Prostate gland (tissue), 2 donors: ENCODE measurements around the gene EPYC.

Experiments used
- POLR2A ChIP-seq: fragments of 450-650 bp; IDR thresholded peaks from one replicate; pipeline ENCODE4 v1.6.1; 2016; ENCODE audit warnings: antibody characterized with exemption, mild to moderate bottlenecking
- POLR2AphosphoS5 ChIP-seq: sonication (generic); formaldehyde crosslinking; IDR thresholded peaks from one replicate; pipeline ENCODE4 v1.6.1; 2017; ENCODE audit warnings: antibody characterized with exemption
- TF ChIP-seq, protein P1 (sequence below), 4 experiments: fragments of 200-600 bp in 2 of 4; fragments of 450-650 bp in 2 of 4; sonication (generic) in 2 of 4; IDR thresholded peaks; 1 replicate in 3 of 4; 2 replicates in 1 of 4; pipeline ENCODE4 v1.5.1; 2016 to 2019; ENCODE audit warnings: antibody characterized with exemption in 4 of 4, mild to moderate bottlenecking in 2 of 4, moderate library complexity in 2 of 4

DNA sequence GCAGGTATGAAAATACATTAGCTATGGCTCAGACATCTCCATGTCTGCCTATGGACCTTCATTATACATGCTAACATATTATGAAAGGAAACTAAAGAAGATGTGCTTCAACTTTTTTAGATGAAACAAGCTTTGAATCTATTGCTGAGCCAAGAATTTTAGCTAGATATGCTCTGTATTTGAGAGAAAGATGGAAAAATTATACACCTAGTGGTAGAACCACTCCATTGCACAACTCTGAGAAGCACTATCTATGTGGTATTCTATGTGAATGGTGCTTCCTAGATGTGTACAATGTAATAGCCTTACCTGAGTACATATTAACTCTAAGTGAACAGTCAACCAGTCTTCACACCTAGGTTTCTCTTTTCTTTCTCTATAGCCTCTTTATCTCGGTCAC lies 17.3 kb downstream of the EPYC start:
- TF ChIP-seq, protein P1, sequence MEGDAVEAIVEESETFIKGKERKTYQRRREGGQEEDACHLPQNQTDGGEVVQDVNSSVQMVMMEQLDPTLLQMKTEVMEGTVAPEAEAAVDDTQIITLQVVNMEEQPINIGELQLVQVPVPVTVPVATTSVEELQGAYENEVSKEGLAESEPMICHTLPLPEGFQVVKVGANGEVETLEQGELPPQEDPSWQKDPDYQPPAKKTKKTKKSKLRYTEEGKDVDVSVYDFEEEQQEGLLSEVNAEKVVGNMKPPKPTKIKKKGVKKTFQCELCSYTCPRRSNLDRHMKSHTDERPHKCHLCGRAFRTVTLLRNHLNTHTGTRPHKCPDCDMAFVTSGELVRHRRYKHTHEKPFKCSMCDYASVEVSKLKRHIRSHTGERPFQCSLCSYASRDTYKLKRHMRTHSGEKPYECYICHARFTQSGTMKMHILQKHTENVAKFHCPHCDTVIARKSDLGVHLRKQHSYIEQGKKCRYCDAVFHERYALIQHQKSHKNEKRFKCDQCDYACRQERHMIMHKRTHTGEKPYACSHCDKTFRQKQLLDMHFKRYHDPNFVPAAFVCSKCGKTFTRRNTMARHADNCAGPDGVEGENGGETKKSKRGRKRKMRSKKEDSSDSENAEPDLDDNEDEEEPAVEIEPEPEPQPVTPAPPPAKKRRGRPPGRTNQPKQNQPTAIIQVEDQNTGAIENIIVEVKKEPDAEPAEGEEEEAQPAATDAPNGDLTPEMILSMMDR (IDR thresholded peaks at IDR 0.05) = no peak
- TF ChIP-seq POLR2A (no peak), POLR2AphosphoS5 (no peak)
